ENCODE results near the gene ZIC2.
"Not testable (repeated sequence)": the region's sequence is repeated elsewhere in the genome, so short reads cannot be mapped to it uniquely, and the experiment has no call there.

The ZIC2 gene

DNA sequence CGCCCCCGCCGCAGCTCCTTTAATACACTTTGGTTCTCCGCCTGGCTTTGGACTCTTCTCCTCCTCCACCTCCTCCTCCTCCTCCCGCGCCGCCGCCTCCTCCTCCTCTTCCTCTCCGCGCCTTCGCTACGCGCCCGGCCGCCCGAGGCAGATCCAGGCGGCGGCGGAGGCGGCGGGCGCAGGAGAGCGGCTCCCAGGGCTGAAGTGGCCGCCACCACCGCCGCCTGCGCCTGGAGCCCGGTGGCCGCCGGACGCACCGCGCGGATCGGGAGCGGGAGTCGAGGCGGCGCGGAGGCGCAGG lies at the start of gene ZIC2:
Gene ZIC2 (plus strand): TSS at position 50 of the 301 bp plus-strand sequence. CDS start 281 bp downstream, outside the sequence.
- FAIRE-seq, result no peak
- DNase-seq (ENCODE audit: extremely low spot score, insufficient read length, low read depth), result no peak

- no peak for DNase-seq (ENCODE audit: extremely low spot score, insufficient read length, low read depth)
Observed at GRCh38 chr13:99932912-99933311, 48.7 kb upstream of the ZIC2 start.

GRCh38 chr13:99935772-99936171 lies 45.8 kb upstream of the ZIC2 start:
- FAIRE-seq (no peak), DNase-seq (ENCODE audit: extremely low spot score, insufficient read length, low read depth) (no peak)

More at GRCh38 chr13:99932912-99933311, 48.7 kb upstream of the ZIC2 start:
- no peak for FAIRE-seq

GRCh38 chr13:99938635-99939034 lies 42.9 kb upstream of the ZIC2 start:
- FAIRE-seq, result no peak
- DNase-seq (ENCODE audit: extremely low spot score, insufficient read length, low read depth), result no peak

DNA sequence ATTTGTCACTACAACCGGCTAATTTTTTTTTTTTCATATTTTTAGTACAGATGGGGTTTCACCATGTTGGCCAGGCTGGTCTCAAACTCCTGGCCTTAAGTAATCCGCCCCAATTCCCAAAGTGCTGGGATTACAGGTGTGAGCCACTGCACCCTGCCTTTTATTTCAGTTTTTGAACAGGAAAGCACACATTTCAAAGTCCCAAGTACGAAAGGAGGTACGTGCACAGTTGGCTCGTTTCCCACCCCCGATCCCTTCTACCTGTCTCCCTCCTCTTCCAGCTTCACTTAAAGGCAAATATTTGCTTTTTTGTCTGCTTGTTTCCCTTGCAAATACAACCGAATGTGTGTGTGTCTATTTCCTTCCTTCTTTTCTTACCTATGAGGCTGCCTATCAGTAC lies 40.5 kb upstream of the ZIC2 start:
- DNase-seq (ENCODE audit: extremely low spot score, insufficient read length, low read depth), result no peak
- FAIRE-seq, result no peak

DNA sequence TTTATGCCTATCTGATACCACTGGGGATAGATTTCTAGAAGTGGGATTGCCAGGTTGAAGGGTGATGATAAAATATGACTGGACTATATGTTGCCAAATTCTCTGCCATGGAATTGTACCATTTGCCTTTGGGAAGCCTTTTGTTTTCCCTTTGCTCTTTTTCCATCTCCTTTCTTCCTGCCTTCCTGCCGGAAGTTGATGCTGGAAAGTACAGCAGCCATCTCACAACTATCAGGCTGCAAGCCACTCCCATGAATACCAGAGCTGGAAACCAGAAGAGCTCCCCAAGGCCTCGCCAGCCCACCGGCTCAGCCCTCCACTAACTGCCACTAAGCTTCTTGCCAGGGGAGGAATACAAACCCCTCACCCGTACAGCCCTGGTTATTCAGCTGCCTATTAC lies 39.7 kb upstream of the ZIC2 start:
- FAIRE-seq (no peak), DNase-seq (ENCODE audit: extremely low spot score, insufficient read length, low read depth) (no peak)

GRCh38 chr13:99944102-99944501 lies 37.5 kb upstream of the ZIC2 start:
- no peak for FAIRE-seq
- DNase-seq (ENCODE audit: extremely low spot score, insufficient read length, low read depth), result no peak

DNA sequence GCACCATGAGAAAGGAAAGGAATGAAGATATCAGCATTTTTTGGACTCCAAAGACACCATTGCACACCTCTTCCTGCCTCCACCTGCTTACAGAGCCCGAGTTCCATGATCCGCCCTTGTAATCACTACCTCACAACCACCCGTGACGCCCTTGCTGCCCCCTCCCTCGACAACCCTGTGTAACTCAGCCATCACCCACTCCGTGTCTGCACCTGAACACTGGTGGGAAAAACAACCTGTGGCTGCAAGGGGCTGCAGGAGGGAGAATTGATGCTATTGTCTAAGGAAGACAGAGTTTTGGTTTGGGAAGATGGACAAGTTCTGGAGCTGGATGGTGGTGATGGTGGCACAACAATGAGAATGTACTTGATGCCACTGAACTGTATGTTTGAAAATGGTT lies 37.0 kb upstream of the ZIC2 start:
- no peak for FAIRE-seq

DNA sequence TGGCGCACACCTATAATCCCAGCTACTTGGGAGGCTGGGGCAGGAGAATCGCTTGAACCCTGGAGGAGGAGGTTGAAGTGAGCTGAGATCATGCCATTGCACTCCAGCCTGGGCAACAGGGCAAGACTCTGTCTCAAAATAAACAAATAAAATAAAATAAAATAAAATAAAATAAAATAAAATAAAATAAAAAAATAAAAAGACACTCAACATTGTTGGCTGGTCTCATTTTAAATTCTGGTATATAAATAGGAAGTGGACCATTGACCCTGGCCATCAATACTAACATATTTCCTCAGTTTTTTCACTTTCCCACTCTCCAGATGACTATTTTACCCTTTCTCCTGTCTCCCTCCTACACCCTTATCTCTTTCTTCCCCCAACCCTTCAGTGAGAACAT lies 36.1 kb upstream of the ZIC2 start:
- not testable (repeated sequence) for DNase-seq (ENCODE audit: extremely low spot score, insufficient read length, low read depth); FAIRE-seq

More for the DNA sequence above, 37.0 kb upstream of the ZIC2 start:
- no peak for DNase-seq (ENCODE audit: extremely low spot score, insufficient read length, low read depth)

- no peak for FAIRE-seq
- no peak for DNase-seq (ENCODE audit: extremely low spot score, insufficient read length, low read depth)
Observed at GRCh38 chr13:99947666-99948065, 33.9 kb upstream of the ZIC2 start.

- DNase-seq (ENCODE audit: extremely low spot score, insufficient read length, low read depth), result no peak
Observed at GRCh38 chr13:99948411-99948810, 33.2 kb upstream of the ZIC2 start.

DNA sequence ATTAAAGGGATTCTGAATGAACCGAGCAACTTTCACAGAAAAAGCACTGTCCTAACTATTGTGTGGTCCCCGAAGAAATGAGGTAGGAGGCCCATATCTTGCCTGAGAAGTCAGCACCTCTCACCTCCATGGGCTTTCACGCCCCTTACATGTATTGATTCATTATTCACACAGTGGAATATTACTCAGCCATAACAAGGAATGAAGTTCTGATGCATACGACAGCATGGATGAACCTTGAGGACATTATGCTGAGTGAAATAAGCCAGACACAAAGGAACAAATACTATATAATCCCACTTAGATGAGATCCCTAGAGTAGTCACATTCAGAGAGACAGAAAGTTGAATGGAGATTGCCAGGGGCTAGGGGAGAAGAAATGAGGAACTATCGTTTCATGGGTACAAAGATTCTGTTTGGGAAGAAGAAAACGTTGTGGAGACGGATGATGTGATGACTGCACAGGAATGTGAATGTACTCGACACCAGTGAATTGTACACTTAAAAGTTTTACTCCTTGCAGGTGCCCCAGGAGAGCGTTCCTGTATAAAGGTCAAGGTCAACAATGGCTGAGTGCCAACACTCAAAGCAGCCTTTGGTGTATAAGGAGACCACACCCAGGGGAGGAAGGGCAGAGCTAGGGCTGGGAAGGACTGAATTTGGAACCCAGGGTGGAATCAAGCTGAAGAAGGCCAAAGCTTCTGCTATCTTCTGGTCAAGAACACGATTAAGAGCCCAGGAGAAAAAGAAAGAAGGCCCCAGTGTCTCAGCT lies 32.5 kb upstream of the ZIC2 start:
- DNase-seq (ENCODE audit: extremely low spot score, insufficient read length, low read depth) (no peak), FAIRE-seq (no peak)

More at GRCh38 chr13:99948411-99948810, 33.2 kb upstream of the ZIC2 start:
- FAIRE-seq, result no peak

GRCh38 chr13:99949679-99950413 lies 31.7 kb upstream of the ZIC2 start:
- DNase-seq (ENCODE audit: extremely low spot score, insufficient read length, low read depth), result no peak
- no peak for FAIRE-seq

DNA sequence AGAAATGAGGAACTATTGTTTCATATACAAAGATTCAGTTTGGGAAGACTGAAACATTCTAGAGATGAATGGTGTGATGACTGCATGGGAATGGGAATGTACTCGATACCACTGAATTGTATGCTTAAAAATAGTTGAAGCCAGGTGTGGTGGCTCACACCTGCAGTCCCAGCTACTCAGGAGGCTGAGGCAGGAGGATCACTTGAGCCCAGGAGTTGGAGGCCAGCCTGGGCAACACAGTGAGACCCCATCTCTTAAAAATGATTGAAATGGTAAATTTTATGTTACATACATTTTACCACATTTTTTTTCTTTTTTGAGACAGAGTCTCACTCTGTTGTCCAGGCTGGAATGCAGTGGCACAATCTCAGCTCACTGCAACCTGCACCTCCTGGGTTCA lies 29.9 kb upstream of the ZIC2 start:
- not testable (repeated sequence) for FAIRE-seq; DNase-seq (ENCODE audit: extremely low spot score, insufficient read length, low read depth)

GRCh38 chr13:99953138-99953755 lies 28.3 kb upstream of the ZIC2 start:
- FAIRE-seq, result no peak
- no peak for DNase-seq (ENCODE audit: extremely low spot score, insufficient read length, low read depth)

DNA sequence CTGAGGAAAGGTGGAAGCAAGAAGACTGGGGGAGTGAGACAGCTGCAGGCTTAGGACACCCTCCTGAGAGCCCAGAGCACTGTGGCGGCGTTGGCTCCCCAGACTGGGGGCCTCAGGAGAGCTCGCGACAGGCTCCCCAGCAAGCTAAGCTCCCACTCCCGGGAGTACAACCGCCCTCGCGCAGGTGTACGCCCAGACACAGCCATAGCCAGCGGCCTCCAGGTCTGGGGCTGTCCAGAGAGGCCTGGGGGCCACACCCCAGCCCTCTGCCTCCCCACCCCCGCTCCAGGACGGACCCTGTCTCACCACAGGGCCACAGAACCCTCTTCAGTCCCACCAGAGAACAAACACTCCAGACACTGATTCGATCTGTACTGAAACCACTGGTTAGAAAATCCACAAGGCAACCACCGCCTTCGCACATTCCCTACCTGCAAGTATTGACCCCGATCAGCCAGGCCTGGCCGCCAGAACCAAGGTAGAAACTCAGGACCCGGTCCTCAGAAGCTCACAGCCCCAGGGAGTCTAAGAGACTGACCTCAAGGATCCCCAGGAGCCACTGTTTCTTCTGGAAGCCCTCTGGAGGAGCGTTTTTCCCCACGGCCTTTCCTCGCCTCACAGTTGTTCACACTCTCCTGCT lies 26.4 kb upstream of the ZIC2 start:
- no peak for FAIRE-seq

DNA sequence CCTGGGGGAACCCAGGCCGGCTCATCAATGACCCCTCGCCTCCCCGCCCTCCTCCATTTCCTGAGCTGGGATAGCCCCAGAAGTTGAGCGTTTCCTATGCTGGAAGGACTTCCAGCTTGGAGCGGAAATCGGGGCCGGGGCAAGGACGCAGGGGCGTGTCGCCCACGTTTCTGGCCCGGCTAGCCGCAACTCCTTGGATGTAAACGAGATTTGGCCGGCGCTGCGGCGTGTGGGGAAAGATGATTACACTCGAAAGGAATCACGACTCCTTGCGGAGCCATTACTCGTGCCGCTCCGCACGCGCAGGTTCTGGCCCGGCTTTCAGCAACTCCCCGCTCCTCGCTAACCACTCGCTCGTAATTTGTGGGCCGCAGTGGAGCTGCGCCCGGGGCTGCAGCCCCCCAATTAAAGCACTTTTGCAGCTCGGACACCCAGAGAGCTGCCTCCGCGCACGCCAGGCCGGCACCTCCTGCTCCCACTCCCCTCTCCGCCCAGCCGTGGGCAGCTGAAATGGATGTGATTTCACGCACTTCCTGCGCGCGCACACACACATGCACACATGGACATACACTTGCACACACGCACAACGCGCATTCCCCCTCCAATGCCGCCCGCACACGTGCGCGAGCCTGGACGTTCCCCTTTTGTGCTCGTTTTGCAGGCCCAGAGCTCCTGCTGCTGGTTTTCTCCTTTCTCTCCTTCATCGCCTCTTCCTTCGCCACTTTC lies 25.7 kb upstream of the ZIC2 start:
- no peak for FAIRE-seq
- no peak for DNase-seq (ENCODE audit: extremely low spot score, insufficient read length, low read depth)

More for the DNA sequence above, 26.4 kb upstream of the ZIC2 start:
- DNase-seq (ENCODE audit: extremely low spot score, insufficient read length, low read depth), result no peak

GRCh38 chr13:99956473-99957349 lies 24.9 kb upstream of the ZIC2 start:
- FAIRE-seq, result no peak
- DNase-seq (ENCODE audit: extremely low spot score, insufficient read length, low read depth), result no peak

All from GM18507 (cell line).